WERI-Rb-1 (cell line): ENCODE measurements around the gene SLC25A1.

Experiments
- DNase-seq: peaks from one replicate; pipeline ENCODE4 v3.0.0-alpha.2; 2020
- H3K27ac ChIP-seq: fragments of 250-450 bp; sonication (Bioruptor Pico); 2 replicates; pipeline ENCODE4 v1.5.1; 2020; ENCODE audit warnings: mild to moderate bottlenecking, moderate library complexity
- H3K27me3 ChIP-seq: fragments of 250-450 bp; sonication (Bioruptor Pico); 2 replicates; pipeline ENCODE4 v1.5.1; 2021; ENCODE audit warnings: mild to moderate bottlenecking, low read depth, moderate library complexity; ENCODE audit not compliant: insufficient read depth, severe bottlenecking
- H3K36me3 ChIP-seq: fragments of 250-450 bp; sonication (Bioruptor Pico); 2 replicates; pipeline ENCODE4 v1.5.1; 2020; ENCODE audit warnings: mild to moderate bottlenecking, moderate library complexity
- H3K4me3 ChIP-seq: 2 replicates; pipeline ENCODE4 v1.5.1; 2011; ENCODE audit warnings: low read depth, mild to moderate bottlenecking, control low read depth, low read length
- H3K9me3 ChIP-seq: fragments of 250-450 bp; sonication (Bioruptor Pico); 2 replicates; pipeline ENCODE4 v1.5.1; 2021; ENCODE audit warnings: mild to moderate bottlenecking, moderate library complexity; ENCODE audit not compliant: severe bottlenecking
- CTCF ChIP-seq: IDR thresholded peaks from 2 replicates; pipeline ENCODE4 v1.5.1; 2011; ENCODE audit warnings: low read depth, mild to moderate bottlenecking, control low read depth, inconsistent platforms, low read length

SLC25A1 gene

GRCh38 chr22:19182472-19183157 lies 4.1 kb upstream of the SLC25A1 start:
- Histone ChIP-seq H3K9me3 (no peaks in the 10 kb centered on the region), H3K27me3 (no peaks in the 10 kb centered on the region), H3K27ac (no peak overlapping the region), H3K36me3 (no peaks in the 10 kb centered on the region; the same call in 1 of the 2 replicates), H3K4me3 (no peak overlapping the region)
- DNase-seq: no peak
- no peak for TF ChIP-seq CTCF

GRCh38 chr22:19181786-19182471 lies 3.4 kb upstream of the SLC25A1 start:
- DNase-seq: no peak
- Histone ChIP-seq H3K9me3 (no peaks in the 10 kb centered on the region), H3K27ac (no peak overlapping the region), H3K36me3 (peaks cover 2% of the 10 kb centered on the region; the same call in 1 of the 2 replicates), H3K27me3 (no peaks in the 10 kb centered on the region), H3K4me3 (no peak overlapping the region)
- TF ChIP-seq CTCF: no peak

- Histone ChIP-seq H3K4me3 (no peak overlapping the region), H3K27me3 (no peaks in the 10 kb centered on the region), H3K9me3 (no peaks in the 10 kb centered on the region), H3K36me3 (peaks cover 13% of the 10 kb centered on the region; the same call in 1 of the 2 replicates), H3K27ac (no peak overlapping the region)
- DNase-seq: no peak
- no peak for TF ChIP-seq CTCF
These were observed 2.3 kb upstream of the SLC25A1 start for GRCh38 chr22:19180740-19181410.

GRCh38 chr22:19180234-19180633 lies 1.7 kb upstream of the SLC25A1 start:
- Histone ChIP-seq H3K9me3 (no peaks in the 10 kb centered on the region), H3K36me3 (peaks cover 14% of the 10 kb centered on the region; the same call in 1 of the 2 replicates), H3K4me3 (no peak overlapping the region), H3K27me3 (no peaks in the 10 kb centered on the region), H3K27ac (no peak overlapping the region)
- no peak for DNase-seq
- TF ChIP-seq CTCF: no peak

DNA sequence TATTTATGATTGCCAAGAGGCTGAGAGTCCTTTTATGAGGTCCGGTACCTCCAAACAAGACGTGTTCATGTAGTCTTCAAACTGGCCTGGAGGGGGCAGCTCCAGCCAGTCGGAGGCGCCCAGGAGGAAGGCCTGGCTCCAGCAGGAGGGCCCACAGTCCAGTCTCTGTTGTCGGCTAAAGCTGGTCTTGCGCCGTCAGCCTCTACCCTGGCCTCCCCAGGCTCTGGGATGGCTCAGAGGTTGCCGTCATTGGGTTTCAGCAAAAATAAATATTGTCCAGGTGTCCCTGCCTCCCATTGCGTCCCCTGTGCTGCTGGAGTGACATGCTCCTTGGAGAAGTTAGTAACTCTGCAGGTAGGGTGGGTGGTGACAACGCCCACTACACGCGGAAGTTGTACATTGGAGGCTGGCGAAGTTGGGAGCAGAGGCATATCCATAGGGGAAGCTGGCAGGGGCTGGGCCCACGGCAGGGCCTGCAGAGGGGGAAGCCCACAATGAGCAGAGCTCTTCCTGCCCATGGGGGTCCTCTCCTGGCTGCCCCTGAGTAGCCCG lies 1.0 kb upstream of the SLC25A1 start:
- TF ChIP-seq CTCF: peak; percentile 79

More for the DNA sequence above, 1.0 kb upstream of the SLC25A1 start:
- H3K4me3 ChIP-seq: peak overlapping the region; percentile 79
- peak overlapping the region; percentile 86 for H3K27ac ChIP-seq
- no peaks in the 10 kb centered on the region for H3K9me3 ChIP-seq
- no peaks in the 10 kb centered on the region for H3K27me3 ChIP-seq
- peak; percentile 83 for DNase-seq
- H3K36me3 ChIP-seq: peaks cover 14% of the 10 kb centered on the region; the same call in 1 of the 2 replicates
